ENCODE data around the gene WDR7.

The WDR7 gene

DNA sequence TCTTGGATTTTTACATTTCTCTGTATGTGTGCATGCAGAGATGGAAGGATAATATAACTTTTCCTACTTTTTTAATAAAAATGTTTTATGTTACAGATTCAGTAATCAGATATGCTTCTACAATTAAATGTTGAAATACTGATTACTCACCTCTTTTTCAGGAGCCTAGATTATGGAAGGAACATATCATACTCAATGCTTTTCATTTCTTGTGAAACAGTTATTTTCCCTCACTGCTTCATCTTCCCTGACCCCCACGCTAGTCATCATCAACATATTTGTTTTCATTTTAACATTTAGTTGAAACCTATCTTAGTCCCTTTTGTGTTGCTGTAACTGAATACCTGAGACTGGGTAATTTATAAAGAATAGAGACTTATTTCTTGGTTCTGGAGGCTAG lies 190.7 kb downstream of the WDR7 start:
- TF ChIP-seq EZH2phosphoT487 (IDR thresholded peaks at IDR 0.05; ENCODE audit: low read length), result no peak
- TF ChIP-seq EZH2 (optimal IDR thresholded peaks at IDR 0.05; ENCODE audit: low read depth, low read length), result no peak
- TF ChIP-seq, protein P1, sequence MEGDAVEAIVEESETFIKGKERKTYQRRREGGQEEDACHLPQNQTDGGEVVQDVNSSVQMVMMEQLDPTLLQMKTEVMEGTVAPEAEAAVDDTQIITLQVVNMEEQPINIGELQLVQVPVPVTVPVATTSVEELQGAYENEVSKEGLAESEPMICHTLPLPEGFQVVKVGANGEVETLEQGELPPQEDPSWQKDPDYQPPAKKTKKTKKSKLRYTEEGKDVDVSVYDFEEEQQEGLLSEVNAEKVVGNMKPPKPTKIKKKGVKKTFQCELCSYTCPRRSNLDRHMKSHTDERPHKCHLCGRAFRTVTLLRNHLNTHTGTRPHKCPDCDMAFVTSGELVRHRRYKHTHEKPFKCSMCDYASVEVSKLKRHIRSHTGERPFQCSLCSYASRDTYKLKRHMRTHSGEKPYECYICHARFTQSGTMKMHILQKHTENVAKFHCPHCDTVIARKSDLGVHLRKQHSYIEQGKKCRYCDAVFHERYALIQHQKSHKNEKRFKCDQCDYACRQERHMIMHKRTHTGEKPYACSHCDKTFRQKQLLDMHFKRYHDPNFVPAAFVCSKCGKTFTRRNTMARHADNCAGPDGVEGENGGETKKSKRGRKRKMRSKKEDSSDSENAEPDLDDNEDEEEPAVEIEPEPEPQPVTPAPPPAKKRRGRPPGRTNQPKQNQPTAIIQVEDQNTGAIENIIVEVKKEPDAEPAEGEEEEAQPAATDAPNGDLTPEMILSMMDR (IDR thresholded peaks at IDR 0.05; ENCODE audit: low read length), result no peak
- Histone ChIP-seq H3K36me3 (replicated peaks; ENCODE audit: insufficient read depth, low read length) (no peaks in the 10 kb centered on the region), H3K9ac (ENCODE audit: low read length) (no peak overlapping the region), H3K4me1 (ENCODE audit: low read length) (no peaks in the 10 kb centered on the region), H3K27me3 (replicated peaks; ENCODE audit: insufficient read depth, low read length) (no peaks in the 10 kb centered on the region), H2AFZ (ENCODE audit: low read length) (no peak overlapping the region), H3K4me3 (ENCODE audit: low read length) (no peak overlapping the region), H3K9me3 (replicated peaks; ENCODE audit: insufficient read depth, low read length) (no peaks in the 10 kb centered on the region), H3K27ac (ENCODE audit: low read length) (no peak overlapping the region), H3K4me2 (ENCODE audit: low read depth, low read length) (no peak overlapping the region), H3F3A (ENCODE audit: insufficient read depth, low read length) (no peaks in the 10 kb centered on the region), H3K9me2 (replicated peaks; ENCODE audit: insufficient read depth, low read length) (no peaks in the 10 kb centered on the region), H4K20me1 (ENCODE audit: insufficient read depth, low read length) (no peaks in the 10 kb centered on the region), H3K79me2 (ENCODE audit: low read length) (no peaks in the 10 kb centered on the region)
- DNase-seq, result no peak

DNA sequence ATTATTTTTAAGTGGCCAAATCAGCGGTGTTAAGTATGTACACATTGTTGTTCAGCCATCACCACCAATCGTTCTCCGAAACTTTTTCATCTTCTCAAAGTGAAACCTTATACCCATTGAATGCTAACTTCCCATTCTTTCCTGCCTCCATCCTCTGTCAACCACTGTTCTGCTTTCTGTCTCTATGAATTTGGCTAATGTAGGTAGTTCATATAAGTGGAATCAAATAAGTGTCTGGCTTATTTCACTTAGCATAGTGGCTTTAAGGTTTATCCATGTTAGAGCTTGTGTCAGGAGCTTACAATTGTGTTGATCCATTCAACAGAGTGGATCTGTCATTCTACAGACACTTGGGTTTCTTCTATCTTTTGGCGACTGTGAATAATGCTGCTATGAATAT lies 192.1 kb downstream of the WDR7 start:
- no peaks in the 10 kb centered on the region for H4K20me1 ChIP-seq (ENCODE audit: insufficient read depth, low read length)
- no peak for DNase-seq
- H3K9ac ChIP-seq (ENCODE audit: low read length), result no peak overlapping the region
- TF ChIP-seq, protein P1 (IDR thresholded peaks at IDR 0.05; ENCODE audit: low read length), result no peak
- TF ChIP-seq EZH2 (optimal IDR thresholded peaks at IDR 0.05; ENCODE audit: low read depth, low read length), result no peak
- TF ChIP-seq EZH2phosphoT487 (IDR thresholded peaks at IDR 0.05; ENCODE audit: low read length), result no peak
- no peaks in the 10 kb centered on the region for H3K9me3 ChIP-seq (replicated peaks; ENCODE audit: insufficient read depth, low read length)
- no peak overlapping the region for H3K4me2 ChIP-seq (ENCODE audit: low read depth, low read length)
- H2AFZ ChIP-seq (ENCODE audit: low read length), result no peak overlapping the region
- H3K79me2 ChIP-seq (ENCODE audit: low read length), result no peaks in the 10 kb centered on the region
- H3K27me3 ChIP-seq (replicated peaks; ENCODE audit: insufficient read depth, low read length), result no peaks in the 10 kb centered on the region
- H3K4me3 ChIP-seq (ENCODE audit: low read length), result no peak overlapping the region
- no peaks in the 10 kb centered on the region for H3F3A ChIP-seq (ENCODE audit: insufficient read depth, low read length)
- H3K36me3 ChIP-seq (replicated peaks; ENCODE audit: insufficient read depth, low read length), result no peaks in the 10 kb centered on the region
- no peaks in the 10 kb centered on the region for H3K9me2 ChIP-seq (replicated peaks; ENCODE audit: insufficient read depth, low read length)
- H3K4me1 ChIP-seq (ENCODE audit: low read length), result no peaks in the 10 kb centered on the region
- no peak overlapping the region for H3K27ac ChIP-seq (ENCODE audit: low read length)

DNA sequence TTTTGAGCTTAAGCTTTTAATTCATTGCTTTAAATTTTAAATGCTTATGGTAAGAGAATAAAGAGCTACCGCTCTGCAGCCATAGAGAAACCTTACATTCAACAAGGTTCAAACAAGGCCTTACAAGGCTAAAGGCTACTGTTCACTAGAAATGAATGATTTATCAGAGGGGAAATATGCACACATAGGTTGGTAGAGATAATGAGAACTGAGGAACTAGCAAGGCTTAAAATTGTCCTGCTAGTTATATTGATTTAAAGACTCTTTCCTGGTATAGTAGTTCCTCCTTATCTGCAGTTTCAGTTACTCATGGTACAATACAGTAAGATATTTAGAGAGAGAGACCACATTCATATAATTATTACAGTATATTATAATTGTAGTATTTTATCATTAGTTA lies 193.4 kb downstream of the WDR7 start:
- H3F3A ChIP-seq (ENCODE audit: insufficient read depth, low read length), result no peaks in the 10 kb centered on the region

More for the DNA sequence above, 193.4 kb downstream of the WDR7 start:
- Histone ChIP-seq H3K27me3 (replicated peaks; ENCODE audit: insufficient read depth, low read length) (no peaks in the 10 kb centered on the region), H3K9me3 (replicated peaks; ENCODE audit: insufficient read depth, low read length) (no peaks in the 10 kb centered on the region), H3K79me2 (ENCODE audit: low read length) (no peaks in the 10 kb centered on the region), H2AFZ (ENCODE audit: low read length) (no peak overlapping the region), H3K4me1 (ENCODE audit: low read length) (no peaks in the 10 kb centered on the region), H3K9me2 (replicated peaks; ENCODE audit: insufficient read depth, low read length) (no peaks in the 10 kb centered on the region), H3K4me3 (ENCODE audit: low read length) (no peak overlapping the region), H4K20me1 (ENCODE audit: insufficient read depth, low read length) (no peaks in the 10 kb centered on the region), H3K36me3 (replicated peaks; ENCODE audit: insufficient read depth, low read length) (no peaks in the 10 kb centered on the region), H3K9ac (ENCODE audit: low read length) (no peak overlapping the region), H3K27ac (ENCODE audit: low read length) (no peak overlapping the region), H3K4me2 (ENCODE audit: low read depth, low read length) (no peak overlapping the region)
- no peak for DNase-seq
- TF ChIP-seq, protein P1 (IDR thresholded peaks at IDR 0.05; ENCODE audit: low read length), result no peak
- TF ChIP-seq EZH2 (optimal IDR thresholded peaks at IDR 0.05; ENCODE audit: low read depth, low read length) (no peak), EZH2phosphoT487 (IDR thresholded peaks at IDR 0.05; ENCODE audit: low read length) (no peak)
